ENCODE results near the gene MRPS2.
"Not testable (repeated sequence)": the region's sequence is repeated elsewhere in the genome, so short reads cannot be mapped to it uniquely, and the experiment has no call there.

DNA sequence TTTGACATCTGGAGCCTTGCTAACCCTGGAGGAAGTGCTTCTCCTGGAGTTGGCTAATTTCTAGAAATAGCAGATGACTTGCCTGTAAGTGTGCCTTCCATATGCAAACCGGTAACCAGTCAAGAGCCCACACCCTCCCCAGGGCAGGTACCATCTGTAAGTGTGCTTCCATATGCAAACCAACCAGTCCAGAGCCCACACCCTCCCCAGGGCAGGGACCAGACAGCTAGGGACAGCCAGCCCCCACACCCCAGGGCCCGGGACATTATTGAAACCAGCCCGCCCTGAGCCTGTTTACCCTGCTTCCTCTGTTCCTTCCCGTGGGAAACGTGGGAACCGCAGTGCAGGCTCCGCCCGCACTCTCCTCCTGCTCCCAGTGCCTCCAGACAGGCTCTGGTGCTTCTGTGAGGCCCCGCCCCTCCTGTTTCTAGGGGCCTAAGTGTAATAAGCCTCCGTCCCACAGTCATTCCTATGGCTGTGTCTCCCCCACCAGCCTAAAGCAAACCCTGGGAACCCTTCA, 33.8 kb downstream of the MRPS2 start:
- TF ChIP-seq POLR2A (IDR thresholded peaks at IDR 0.05) = not testable (repeated sequence)
- TF ChIP-seq, protein P1, sequence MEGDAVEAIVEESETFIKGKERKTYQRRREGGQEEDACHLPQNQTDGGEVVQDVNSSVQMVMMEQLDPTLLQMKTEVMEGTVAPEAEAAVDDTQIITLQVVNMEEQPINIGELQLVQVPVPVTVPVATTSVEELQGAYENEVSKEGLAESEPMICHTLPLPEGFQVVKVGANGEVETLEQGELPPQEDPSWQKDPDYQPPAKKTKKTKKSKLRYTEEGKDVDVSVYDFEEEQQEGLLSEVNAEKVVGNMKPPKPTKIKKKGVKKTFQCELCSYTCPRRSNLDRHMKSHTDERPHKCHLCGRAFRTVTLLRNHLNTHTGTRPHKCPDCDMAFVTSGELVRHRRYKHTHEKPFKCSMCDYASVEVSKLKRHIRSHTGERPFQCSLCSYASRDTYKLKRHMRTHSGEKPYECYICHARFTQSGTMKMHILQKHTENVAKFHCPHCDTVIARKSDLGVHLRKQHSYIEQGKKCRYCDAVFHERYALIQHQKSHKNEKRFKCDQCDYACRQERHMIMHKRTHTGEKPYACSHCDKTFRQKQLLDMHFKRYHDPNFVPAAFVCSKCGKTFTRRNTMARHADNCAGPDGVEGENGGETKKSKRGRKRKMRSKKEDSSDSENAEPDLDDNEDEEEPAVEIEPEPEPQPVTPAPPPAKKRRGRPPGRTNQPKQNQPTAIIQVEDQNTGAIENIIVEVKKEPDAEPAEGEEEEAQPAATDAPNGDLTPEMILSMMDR (IDR thresholded peaks at IDR 0.05) = not testable (repeated sequence)
